T-helper 1 cell (primary cell): ENCODE data around the gene VDAC1.
"Not testable (repeated sequence)": the region's sequence is repeated elsewhere in the genome, so short reads cannot be mapped to it uniquely, and the experiment has no call there.

Source experiments
- DNase-seq, 5 donors: peaks; one replicate each; pipeline ENCODE4 v3.0.0-alpha.2; 2012 to 2020

The VDAC1 gene

DNA sequence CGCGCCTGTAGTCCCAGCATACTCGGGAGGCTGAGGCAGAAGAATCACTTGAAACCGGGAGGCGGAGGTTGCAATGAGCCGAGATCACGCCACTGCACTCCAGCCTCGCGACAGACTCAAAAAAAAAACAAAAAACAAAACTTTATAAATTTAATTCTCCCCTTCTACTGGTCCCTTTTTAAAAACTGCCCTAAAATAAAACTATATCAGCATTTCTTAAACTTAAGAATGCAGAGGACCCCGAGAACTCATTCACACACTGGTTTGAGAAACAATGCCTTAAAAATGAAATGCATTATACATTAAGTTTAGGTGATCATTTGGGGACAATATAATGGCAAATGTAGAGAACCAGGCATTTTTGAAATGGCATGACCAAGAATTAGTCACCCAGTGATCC is 38.7 kb downstream of the VDAC1 start:
- DNase-seq = no peak

DNA sequence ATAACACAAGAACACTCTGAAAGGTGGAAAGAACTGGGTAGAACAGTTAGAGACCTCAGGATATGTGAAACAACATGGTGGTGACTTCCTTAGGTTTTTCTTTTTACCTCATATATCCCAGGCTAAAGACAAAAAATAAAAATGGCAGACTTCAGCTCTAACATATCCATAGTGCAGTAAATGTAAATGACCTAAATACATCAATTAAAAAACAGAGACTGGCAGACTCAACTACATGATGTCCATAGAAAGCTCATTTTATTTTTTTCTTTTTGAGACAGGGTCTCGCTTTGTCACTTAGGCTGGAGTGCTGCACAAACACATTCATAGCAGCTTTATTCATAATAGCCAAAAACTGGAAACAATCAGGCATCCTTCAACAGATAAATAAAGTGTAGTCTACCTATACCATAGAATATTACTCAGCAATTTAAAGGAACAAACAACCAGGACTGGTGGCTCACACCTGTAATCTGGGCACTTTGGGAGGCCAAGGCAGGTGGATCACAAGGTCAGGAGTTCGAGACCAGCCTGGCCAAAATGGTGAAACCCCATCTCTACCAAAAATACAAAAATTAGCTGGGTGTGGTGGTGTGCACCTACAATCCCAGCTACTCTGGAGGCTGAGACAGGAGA is 41.2 kb downstream of the VDAC1 start:
- DNase-seq = no peak

DNA sequence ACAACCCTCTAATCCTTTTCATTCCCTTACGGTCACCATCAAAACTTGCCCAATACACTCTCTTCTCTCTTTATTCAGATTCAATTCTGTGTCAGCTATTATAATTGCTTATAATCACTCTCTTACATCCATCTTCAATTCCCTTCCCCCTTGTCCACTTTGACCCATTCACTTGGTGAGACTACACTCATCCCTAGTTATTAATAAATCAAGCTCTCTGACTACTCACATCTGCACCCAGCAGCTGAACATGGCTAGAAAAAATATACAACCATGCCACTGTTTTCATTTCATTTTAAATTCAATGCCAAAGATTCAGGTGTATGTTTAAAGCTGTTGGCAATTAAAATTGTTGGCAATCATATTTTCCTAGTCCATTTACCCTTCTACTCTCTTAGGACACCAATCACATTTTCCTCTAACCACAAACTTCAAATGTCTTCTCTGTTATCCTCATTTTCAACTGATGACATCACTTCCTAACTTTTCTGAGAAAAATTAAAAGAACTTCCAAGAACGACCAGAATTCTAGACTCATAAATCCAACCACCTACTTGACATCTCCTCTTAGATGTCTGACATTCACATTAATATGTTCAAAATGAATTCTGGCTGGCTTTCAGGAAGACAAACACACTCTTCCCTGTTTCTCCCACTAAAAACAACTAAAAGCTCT is 41.8 kb downstream of the VDAC1 start:
- DNase-seq = peak in 1 of 5 donors; percentile 47

DNA sequence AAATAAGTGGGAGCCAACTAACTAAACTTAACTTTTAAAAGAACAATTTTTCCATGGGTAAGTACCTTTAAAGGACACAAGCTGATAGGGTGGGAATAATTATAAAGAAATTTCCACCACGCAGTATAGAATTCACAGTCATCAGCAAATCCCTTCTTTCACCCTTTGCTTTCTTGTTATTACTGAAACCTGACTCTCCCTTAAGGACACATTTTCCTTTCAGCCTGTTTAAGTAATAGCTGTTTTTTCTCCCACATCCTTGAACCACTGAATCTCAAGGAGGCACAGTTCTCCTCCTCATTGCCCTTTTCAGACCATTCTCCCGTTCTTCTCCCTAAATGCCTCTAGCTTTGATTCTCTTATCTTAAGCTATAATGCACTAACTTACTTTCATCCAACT is 42.6 kb downstream of the VDAC1 start:
- no peak for DNase-seq

DNA sequence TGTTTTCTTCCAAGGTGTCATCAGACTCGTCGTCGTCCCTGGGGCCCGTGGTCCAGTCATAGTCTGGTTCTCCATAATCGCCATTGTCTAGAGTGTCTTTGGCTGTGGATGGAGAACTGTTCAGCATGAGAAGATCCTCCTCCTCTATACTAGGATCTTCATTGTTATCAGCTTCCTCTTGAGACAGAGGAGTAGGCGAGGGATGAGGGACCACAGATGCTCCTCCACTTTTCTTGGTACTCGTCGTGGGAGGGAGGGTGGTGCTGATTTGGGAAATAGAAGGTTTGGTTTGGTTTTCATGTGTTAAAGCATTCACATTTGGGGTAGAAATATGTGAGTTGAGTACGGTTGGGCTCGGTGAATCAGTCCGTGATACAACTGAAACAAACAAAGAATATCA is 45.1 kb downstream of the VDAC1 start:
- DNase-seq = no peak

DNA sequence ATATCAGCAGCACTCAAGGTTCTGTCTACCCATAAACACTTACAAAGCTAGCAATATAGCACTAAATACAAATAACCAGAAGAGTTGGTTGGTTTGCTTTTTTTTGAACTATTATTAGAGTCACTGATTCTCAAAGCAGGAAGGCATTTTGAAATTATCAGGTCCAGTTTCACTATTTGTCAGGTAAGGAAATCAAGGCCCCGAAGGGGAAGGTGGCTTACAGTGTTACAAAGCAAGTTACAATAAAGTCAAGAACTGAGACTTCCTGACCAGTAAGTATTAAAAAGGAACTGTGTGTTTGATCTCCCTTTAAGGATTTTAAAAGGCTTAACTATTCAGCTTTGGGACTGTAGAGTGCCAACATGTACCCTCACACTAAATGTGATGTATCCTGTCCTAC is 47.2 kb downstream of the VDAC1 start:
- peak in 1 of 5 donors; percentile 42 for DNase-seq

DNA sequence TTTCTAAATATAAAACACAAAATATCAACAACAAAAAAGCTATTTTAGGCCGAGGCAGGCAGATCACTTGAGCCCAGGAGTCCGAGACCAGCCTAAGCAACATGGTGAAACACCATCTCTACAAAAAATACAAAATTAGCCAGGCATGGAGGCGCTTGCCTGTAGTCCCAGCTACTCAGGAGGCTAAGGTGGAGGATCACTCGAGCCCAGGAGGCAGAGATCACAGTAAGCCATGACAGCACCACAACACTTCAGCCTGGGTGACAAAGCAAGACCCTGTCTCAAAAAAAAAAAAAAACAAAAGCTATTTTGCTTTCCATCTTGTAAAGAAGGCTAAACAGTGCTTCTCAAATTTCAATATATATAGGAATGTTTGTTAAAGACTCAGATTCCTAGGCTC is 47.7 kb downstream of the VDAC1 start:
- DNase-seq = no peak

DNA sequence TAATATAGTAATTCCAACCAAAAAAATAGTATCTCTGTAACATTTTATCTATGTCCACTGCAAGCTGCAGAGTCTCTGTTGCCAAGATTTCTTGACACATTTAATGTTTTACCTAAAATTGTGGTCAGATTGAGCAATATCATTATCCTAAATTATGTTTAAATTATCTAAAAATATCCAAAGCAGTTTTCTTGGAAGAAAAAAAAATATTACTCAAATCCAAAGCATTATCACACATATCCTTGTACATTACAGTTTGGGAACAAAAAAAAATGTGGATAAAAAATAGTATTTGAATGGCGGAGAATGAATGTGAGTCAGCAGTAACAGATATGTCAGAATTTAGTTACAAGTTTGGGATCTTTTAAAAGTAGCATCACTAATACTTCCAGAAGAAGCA is 48.6 kb downstream of the VDAC1 start:
- DNase-seq = not testable (repeated sequence)

DNA sequence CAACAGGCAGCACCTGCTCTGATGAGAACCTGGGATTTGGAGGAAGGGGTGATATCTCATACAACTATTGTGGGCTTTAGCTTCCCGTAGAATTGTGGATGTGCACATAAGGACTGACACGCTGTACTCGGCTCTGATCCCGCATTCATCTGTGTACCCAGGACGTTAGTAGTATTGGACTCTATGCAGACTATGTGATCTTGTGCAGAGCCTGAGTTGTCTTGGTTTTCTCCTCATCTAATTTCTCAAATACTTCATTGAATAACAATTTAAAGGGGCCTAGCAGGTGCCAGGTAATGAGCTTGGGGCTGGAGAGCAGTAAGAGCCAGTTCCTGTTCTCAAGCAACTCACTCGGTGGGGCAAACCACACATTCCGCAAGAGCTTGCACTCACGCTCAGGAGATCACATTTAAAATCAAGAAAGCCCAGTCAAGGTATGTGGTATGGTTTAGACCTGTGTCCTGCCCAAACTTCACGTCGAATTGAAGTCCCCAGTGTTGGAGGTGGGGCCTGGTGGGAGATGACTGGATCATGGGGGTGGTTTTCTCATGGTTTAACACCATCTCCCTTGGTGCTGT is 51.1 kb downstream of the VDAC1 start:
- no peak for DNase-seq

DNA sequence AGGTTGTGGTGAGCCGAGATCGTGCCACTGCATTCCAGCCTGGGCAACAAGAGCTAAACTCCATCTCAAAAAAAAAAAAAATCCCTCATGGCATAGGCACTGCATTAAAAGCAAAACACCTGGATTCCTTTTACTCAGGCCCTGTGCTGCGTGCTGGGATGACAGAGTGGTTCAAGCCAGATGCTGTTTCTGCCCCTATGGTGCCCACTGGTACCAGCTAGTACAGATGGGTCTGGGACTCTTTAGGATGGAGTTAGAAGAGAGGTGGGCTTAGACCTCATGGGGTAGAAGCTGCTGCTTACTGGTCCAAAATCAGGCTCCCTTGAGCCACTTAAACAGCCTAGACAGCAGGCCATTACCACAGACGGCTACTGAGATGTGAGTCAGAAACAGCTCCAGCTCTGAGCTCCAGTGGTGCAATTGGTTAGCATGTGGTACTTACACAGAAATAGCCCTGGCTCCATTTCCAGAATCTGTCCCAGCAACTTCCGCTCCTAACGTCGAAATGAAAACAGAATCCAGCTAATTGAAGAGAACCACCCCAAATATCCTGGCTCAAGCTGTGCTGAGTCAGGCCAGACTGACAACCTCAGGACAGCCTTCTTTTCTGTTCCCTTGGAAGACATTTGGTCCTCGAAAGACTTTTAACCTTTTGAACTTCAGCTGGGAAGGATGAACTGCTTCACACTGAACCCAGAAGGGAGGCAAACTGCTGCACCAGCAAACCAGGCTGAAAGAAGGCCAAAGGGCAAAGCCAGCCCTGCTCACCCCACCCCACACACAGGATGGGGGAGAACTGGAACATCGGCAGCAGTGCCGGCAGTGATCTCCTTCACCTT is 51.8 kb downstream of the VDAC1 start:
- DNase-seq = no peak

DNA sequence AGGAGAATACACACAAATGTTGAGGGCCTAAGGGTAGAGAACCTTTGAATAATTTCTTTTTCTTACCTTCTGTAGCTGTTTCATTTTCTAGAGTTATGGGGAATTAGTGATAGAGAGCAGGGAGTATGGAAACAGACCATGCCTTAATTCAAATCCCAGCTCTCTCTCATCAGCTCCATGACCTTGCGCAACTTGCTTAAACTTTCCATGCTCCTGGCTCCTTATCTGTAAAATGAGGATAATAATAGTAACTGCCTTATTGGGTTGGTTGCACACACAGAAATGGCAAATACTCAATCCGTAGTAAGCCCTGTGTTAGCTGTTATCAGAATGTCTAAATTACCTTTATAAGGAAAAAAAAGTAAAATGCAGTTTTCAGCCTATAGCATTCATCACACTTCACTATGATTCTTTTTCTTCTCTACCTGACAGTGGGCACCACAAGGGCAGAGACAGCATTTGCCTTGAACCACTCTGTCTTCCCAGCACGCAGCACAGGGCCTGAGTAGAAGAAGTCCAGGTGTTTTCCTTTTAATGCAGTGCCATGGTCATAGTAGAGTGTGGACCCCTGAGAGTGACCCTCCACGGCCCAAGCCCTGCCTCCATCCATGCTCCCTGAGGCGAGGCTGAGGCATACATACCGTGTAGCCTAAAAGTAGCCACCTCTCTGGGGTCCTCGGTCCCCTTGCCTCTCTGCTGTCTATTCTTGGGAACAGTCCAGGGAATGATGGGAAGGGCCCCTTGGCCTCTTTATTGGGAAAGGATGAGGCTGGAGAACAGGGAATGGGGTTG is 53.8 kb downstream of the VDAC1 start:
- no peak for DNase-seq

DNA sequence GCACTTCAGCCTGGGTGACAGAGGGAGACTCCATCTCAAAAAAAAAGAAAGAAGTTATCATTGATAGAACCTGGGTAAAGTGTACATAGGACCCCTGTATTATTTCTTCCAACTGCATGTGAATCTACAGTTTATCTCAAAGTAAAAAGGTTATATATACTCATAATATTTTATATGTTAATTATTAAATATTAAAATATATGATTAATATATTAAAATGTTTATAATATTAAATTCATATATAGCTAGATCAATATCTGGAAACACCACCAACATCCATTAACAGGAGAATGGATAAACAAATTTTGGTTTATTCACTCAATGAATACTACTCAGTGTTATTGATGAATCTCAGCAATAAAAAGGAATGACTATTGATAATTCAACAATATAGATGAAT is 56.1 kb downstream of the VDAC1 start:
- no peak for DNase-seq

DNA sequence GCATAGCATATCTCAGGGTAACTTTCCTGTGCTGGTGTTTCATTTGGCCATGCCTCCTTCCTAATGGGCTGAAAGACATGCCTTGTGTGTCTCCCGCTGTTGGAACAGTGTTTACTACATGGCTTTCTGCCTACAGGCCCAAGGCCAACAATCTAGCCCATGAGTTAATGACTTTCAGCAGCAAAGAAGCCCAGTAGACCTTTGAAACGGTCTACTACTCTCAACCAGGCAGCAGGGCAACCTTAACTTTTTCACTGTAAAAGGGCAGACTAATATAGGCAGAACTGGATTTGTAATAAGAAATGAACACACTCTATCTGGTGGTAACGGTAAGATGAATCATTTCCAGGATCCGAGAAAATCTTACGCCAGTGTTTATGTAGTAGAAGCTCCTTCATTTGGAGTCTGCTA is 57.3 kb downstream of the VDAC1 start:
- no peak for DNase-seq

DNA sequence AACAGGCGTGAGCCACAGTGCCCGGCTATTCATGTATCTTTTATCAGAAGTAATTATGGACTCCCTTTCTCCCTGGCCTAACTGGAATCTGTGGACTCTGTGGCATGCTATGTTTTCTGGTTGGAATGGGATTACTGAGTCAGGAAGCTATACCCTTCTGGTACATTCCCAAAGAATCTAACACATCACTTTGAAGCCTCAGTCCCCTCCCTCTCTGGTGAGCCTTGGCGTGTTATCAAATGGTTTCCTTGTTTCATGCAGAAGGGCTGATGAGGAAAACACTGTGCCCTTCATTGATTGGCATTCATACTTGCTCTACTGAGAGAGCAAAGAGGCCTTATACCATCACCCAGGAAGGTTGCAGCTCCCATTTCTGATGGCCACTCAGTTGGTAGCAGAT is 59.2 kb downstream of the VDAC1 start:
- DNase-seq = no peak

DNA sequence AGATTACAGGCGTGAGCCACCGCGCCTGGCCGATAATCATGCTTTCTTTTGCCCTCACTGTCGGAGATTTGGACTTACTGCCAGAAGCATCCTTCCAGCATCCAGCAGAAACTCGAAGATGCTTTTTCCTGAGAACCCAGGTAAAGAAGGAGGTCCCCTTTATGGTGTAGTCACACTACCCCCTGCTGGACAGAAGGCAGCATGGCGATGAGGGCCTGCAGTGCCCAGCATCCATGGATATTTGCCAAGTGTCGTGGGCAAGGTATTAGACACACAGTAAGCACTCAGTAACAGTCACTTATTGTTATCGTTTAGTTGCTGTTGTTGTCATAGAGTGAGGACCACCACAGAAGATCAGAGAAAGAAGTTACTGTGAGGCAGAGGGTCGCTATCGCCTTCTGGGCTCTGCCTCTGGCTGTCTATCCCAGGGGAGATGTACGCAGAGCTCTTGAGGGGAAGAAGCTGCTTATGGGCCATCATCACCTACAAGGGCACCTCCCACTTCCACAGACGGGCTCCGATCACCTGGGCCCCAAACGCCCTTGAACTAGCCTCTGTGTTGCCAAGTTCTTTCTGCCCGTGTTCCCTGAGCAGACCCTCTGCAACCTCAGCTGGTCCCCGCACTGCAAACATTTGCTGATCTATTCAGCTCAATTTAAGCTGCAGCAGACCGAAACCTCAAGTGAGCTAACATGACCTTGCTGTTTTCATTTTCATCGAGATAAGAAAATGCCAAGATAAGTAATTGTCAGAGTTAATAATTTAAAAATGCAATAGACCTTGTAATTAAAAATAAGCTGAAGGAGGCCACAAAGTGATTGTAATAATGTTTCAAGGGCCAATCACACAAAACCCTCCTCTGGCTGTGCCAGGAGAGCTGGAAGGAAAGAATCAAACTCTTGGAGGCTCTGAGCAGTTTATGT is 60.3 kb downstream of the VDAC1 start:
- DNase-seq = peak in 2 of 5 donors; percentile 19 to 31

DNA sequence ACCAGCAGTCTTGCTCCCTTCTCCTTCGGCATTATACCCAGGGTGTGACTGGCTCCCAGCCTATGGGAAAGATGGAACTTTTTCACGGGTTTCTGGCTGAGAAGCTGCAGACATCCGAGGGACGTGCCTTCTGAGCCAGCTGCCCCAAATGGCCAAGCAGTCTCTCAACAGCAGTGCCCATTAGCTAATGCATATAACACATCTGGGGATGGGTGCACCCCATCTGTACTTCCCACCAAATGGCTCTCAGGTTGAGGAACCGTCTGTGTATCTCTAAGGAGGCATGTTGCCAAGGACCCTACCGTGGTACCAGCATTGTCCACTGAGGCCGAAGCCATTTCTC is 61.3 kb downstream of the VDAC1 start:
- no peak for DNase-seq

DNA sequence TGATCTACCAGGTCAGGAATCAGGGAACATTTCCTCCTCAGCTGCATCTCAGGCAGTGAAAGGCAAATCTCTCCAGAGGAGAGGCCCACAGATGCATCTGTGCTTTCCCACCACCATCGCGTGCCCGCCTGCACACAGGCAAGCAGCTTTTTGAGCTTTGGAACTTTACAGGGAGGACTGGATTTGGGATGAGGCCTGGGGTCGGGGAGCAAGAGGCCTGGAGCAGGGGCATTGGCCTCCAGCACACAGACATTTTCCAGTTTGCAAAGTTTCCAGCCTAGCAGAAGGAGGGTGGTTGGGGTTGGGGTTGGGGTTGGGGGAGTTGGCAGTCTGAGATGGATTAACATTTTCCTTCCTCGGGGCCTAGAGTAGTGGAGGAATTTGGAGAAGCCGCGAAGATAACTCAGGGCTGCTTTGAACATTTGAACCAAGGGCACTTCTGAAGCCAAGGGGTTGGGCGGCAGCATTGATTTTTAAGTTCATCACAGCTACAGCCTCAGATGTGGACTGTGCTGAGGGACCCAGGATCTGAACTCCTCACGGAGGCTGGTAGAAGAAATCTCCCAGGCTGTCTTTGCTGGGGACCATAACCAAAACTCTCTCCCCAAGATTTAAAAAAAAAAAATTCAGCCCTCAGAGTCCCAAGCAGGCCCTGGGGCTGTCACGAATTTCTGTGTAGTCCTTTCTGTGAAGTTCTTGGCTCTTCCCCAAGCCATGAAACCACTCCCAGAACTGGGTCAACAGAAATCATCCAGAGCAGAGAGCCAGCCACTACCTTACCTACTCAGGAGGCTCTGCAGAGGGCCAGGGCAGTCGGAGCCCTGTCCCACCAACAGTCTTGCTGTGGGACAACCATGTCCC is 61.9 kb downstream of the VDAC1 start:
- DNase-seq = no peak

DNA sequence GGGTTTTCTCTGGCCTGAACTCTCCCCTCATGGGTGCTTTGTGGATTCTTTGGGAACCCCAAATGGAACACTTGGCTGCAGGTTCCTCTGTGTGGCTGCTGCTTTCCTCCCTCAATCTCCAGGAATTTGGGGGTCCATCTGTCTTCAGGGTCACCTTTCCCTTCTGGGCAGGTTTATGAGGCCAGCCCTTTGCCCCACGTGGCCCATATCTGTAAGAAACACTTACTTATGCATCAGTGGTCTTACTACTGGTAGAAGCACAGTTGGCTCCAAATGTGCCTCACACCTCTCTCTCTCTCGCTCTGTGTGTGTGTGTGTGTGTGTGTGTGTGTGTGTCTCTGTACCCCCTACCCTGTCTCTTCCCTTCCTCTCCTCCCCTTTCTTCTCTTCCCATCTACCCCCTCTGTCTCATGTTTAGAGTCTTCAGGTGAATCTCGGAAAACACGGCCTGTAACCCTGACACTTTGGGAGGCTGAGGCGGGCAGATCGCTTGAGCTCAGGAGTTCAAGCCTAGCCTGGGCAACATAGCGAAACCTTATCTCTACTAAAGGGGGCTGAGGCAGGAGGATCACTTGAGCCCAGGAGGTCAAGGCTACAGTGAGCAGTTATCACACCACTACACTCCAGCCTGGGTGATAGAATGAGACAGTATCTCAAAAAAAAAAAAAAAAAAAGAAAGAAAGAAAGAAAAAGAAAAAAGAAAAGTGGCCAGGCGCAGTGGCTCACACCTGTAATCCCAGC is 63.1 kb downstream of the VDAC1 start:
- no peak for DNase-seq

DNA sequence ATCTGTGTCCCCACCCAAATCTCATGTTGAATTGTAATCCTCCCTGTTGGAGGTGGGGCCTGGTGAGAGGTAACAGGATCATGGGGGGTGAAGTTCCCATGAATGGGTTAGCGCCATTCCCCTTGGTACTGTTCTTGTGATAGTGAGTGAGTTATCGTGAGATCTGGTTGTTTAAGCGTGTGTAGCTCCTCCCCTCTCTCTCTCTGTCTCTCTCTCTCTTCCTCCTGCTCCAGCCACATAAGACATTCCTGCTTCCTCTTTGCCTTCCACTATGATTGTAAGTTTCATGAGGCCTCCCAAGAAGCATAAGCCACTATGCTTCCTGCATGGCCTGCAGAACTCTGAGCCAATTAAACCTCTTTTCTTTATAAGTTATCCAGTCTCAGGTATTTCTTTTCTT is 65.1 kb downstream of the VDAC1 start:
- DNase-seq = no peak

DNA sequence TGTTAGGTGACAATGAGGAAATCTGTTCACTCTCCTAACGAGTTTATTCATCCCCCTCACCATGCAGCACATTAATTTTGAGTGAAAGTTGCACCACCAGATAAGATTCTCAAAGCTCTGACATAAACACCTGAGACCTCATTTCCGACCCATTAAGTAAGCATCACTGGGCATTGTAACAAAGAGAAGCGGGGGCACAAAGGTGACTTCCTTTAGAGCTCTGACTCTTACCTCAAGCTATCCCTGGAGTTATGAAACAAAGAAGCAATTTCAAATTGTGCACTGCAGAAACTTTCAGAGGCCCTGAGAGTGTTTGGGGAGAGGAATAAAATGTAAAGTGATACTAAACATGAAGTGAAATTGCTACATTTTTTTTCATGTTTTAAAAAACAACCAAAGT is 65.8 kb downstream of the VDAC1 start:
- no peak for DNase-seq
